Activated naive CD4-positive, alpha-beta T cell treated with anti-CD3 and anti-CD28 coated beads for 36 hours (primary cell): Measurements from ENCODE around the gene SEMA4F. TPM values are rescaled to one million over a fixed set of nuclear protein-coding genes. Genes with fewer than 3 reads are reported as not detected.

Experiments
- CTCF ChIA-PET: fragments of 350-600 bp; sonication (Branson Sonifier 250); formaldehyde crosslinking; loops from one replicate; lab custom pipeline; 2021; ENCODE audit warnings: antibody characterized with exemption; lab: Charles Lee
- DNase-seq: peaks from one replicate; pipeline ENCODE4 v3.0.0-alpha.2; 2020
- H3K27ac Mint-ChIP-seq: one replicate; pipeline ENCODE4 v1.8.0; 2021; ENCODE audit warnings: mild to moderate bottlenecking, mixed read lengths
- H3K27me3 Mint-ChIP-seq: one replicate; pipeline ENCODE4 v1.8.0; 2021; ENCODE audit warnings: low read depth, mixed read lengths
- H3K36me3 Mint-ChIP-seq: one replicate; pipeline ENCODE4 v1.8.0; 2021; ENCODE audit warnings: low read depth, mixed read lengths
- H3K4me1 Mint-ChIP-seq: one replicate; pipeline ENCODE4 v1.8.0; 2021; ENCODE audit warnings: low read depth, mixed read lengths
- H3K4me3 Mint-ChIP-seq: one replicate; pipeline ENCODE4 v1.8.0; 2021; ENCODE audit warnings: mild to moderate bottlenecking, moderate library complexity, mixed read lengths
- H3K9me3 Mint-ChIP-seq: one replicate; pipeline ENCODE4 v1.8.0; 2021; ENCODE audit warnings: mixed read lengths
- intact Hi-C: fragments of 100-400 bp; cut with micrococcal nuclease; formaldehyde crosslinking; loops from one replicate; pipeline ENCODE4 v1.15.1; 2023
- total RNA-seq, 2 experiments: library from RNA; stranded (reverse); gene quantifications; one replicate each; pipeline ENCODE4 v1.2.3, GENCODE V29; 2021

SEMA4F gene
- total RNA-seq, 2 experiments from 2014 or later, result 4.3 to 5.3 TPM

DNA sequence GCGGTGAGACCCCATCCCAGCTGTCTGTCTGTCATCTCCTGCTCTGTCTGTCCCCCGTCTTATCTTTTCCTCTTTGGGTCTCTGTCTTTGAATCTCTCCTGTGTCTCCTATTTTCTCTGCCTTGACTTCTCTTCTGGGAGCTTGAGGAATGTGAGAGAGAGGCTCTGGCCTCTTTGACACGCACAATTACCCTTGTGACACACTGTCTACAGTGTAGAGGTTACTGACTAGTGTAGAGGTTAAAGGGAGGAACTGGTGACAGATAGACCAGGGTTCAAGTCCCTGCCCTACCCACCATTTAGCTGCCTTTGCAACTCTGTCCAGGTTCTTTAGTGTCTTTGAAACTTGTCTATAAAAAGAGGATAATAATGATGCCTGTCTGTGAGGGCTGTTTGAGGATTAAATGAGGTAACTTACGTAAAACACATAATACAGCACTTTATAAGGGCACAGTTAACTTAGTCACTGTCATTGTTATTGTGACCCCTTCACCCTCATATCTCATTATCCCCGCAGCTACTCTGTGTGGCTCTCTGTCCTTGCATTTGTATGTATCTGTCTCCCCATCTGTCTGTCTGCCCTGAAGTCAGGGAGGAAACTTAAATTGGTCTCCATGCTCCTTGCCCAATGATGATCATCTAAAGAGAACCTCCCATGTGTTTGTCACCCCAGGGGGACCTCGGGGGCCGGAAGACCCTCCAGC, 19.9 kb downstream of the SEMA4F start:
- Mint-ChIP-seq H3K4me3 (no peak overlapping the region), H3K36me3 (peaks cover 12% of the 10 kb centered on the region), H3K27ac (no peak overlapping the region), H3K4me1 (no peaks in the 10 kb centered on the region), H3K27me3 (no peaks in the 10 kb centered on the region), H3K9me3 (no peaks in the 10 kb centered on the region)
- CTCF ChIA-PET, result no interaction called here
- no peak for DNase-seq
- intact Hi-C loops, result no loop called here

DNA sequence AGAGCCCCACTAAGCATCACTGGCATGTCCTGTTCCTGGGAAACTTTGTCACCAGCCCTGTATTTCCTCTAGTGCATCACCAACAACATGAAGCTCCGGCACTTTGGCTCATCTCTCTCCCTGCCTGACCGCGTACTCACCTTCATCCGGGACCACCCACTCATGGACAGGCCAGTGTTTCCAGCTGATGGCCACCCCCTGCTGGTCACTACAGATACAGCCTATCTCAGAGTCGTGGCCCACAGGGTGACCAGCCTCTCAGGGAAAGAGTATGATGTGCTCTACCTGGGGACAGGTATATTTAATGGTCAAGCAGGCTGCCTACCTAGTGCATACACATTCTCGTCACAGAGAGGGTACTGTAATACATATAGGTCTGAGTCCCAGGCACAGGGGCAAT, 21.0 kb downstream of the SEMA4F start:
- Mint-ChIP-seq H3K36me3 (peaks cover 13% of the 10 kb centered on the region), H3K9me3 (no peaks in the 10 kb centered on the region), H3K27me3 (no peaks in the 10 kb centered on the region), H3K4me1 (no peaks in the 10 kb centered on the region), H3K4me3 (no peak overlapping the region), H3K27ac (no peak overlapping the region)
- CTCF ChIA-PET, result interaction anchor here (1.1 to 1.3 kb wide), 2 partner anchors 38 to 90 kb away, joined by 3 to 4 read pairs; no protein-coding TSS in a partner anchor
- intact Hi-C loops, result no loop called here
- DNase-seq, result no peak

- Mint-ChIP-seq H3K4me1 (no peaks in the 10 kb centered on the region), H3K9me3 (no peaks in the 10 kb centered on the region), H3K36me3 (peaks cover 13% of the 10 kb centered on the region), H3K4me3 (no peak overlapping the region), H3K27me3 (no peaks in the 10 kb centered on the region), H3K27ac (no peak overlapping the region)
- DNase-seq, result no peak
- CTCF ChIA-PET, result no interaction called here
- intact Hi-C loops, result no loop called here
These were observed 22.3 kb downstream of the SEMA4F start for GRCh38 chr2:74676331-74676730.

DNA sequence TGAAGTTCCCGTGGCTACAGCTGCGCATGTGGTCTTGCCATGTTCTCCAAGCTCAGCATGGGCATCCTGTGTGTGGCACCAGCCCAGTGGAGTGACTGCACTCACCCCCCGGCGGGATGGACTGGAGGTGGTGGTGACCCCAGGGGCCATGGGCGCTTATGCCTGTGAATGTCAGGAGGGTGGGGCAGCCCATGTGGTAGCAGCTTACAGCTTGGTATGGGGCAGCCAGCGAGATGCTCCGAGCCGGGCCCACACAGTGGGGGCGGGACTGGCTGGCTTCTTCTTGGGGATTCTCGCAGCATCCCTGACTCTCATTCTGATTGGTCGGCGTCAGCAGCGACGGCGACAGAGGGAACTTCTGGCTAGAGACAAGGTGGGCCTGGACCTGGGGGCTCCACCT, 25.6 kb downstream of the SEMA4F start:
- Mint-ChIP-seq H3K27ac (no peak overlapping the region), H3K36me3 (peaks cover 10% of the 10 kb centered on the region)
- CTCF ChIA-PET, result interaction anchor here (0.6 kb wide), 1 partner anchor 72 kb away, joined by 4 read pairs; no protein-coding TSS in a partner anchor

GRCh38 chr2:74682501-74682900, 28.5 kb downstream of the SEMA4F start:
- intact Hi-C loops, result no loop called here

More for the DNA sequence above, 25.6 kb downstream of the SEMA4F start:
- DNase-seq, result no peak
- Mint-ChIP-seq H3K4me1 (no peaks in the 10 kb centered on the region), H3K4me3 (no peak overlapping the region), H3K27me3 (no peaks in the 10 kb centered on the region), H3K9me3 (no peaks in the 10 kb centered on the region)
- intact Hi-C loops, result no loop called here

GRCh38 chr2:74685408-74685807, 31.4 kb downstream of the SEMA4F start:
- CTCF ChIA-PET, result no interaction called here
- intact Hi-C loops, result no loop called here
- DNase-seq, result no peak

More at GRCh38 chr2:74682501-74682900, 28.5 kb downstream of the SEMA4F start:
- CTCF ChIA-PET, result no interaction called here
- Mint-ChIP-seq H3K27ac (no peak overlapping the region), H3K9me3 (no peaks in the 10 kb centered on the region), H3K4me1 (no peaks in the 10 kb centered on the region), H3K36me3 (peaks cover 2% of the 10 kb centered on the region), H3K27me3 (no peaks in the 10 kb centered on the region), H3K4me3 (no peak overlapping the region)
- no peak for DNase-seq

DNA sequence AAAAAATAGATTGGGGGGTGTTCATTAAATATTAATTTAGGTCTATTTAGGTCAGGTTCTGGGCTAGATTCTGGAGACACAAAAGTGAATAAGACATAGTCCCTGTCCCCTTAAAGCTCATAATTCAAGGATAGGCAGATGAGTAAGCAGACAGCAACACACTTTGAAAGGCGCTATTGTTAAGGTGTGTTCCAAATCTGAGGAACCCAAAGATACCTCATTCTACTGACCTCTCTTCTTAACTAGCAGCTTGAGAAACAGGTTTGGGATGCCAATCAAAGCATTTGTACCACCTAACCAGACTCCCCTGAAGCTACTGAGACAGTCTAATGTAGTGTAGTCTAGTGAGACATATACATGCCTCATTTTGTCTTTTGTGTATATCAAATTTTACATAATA, 34.8 kb downstream of the SEMA4F start:
- no peaks in the 10 kb centered on the region for H3K4me1 Mint-ChIP-seq
- H3K27me3 Mint-ChIP-seq, result no peaks in the 10 kb centered on the region
- DNase-seq, result no peak
- no peaks in the 10 kb centered on the region for H3K9me3 Mint-ChIP-seq
- H3K4me3 Mint-ChIP-seq, result no peak overlapping the region
- no peak overlapping the region for H3K27ac Mint-ChIP-seq
- intact Hi-C loops, result no loop called here
- H3K36me3 Mint-ChIP-seq, result no peaks in the 10 kb centered on the region
- CTCF ChIA-PET, result interaction anchor here (0.6 to 0.9 kb wide), 2 partner anchors 231 to 944 kb away, joined by 3 read pairs; no protein-coding TSS in a partner anchor

More at GRCh38 chr2:74685408-74685807, 31.4 kb downstream of the SEMA4F start:
- no peak overlapping the region for H3K4me3 Mint-ChIP-seq
- no peaks in the 10 kb centered on the region for H3K4me1 Mint-ChIP-seq
- H3K27ac Mint-ChIP-seq, result no peak overlapping the region
- no peaks in the 10 kb centered on the region for H3K27me3 Mint-ChIP-seq
- H3K9me3 Mint-ChIP-seq, result no peaks in the 10 kb centered on the region
- no peaks in the 10 kb centered on the region for H3K36me3 Mint-ChIP-seq

DNA sequence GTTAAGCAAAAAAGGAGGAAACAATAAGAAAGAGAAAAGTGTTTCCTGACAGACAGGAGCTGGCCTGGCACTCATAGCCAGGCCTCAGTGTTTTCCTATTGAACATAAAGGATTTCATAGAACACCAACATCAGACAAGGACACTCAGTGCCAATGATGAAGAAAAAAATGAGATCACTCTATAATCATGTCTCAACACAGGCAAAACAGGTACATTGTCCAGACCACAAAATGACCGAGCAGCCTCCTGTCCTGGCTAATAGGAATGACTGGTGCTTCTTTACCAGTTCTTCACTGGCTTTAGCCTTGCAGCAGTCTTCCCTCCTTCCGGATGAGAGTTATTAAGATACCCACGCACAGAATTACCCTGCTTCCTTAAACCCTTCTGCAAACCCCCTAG, 35.6 kb downstream of the SEMA4F start:
- H3K4me1 Mint-ChIP-seq, result no peaks in the 10 kb centered on the region
- no peaks in the 10 kb centered on the region for H3K36me3 Mint-ChIP-seq
- DNase-seq, result no peak
- intact Hi-C loops, result loop anchor here (1.0 to 5.0 kb wide), 3 partner anchors 26 to 713 kb away; no protein-coding TSS in a partner anchor
- no peak overlapping the region for H3K27ac Mint-ChIP-seq
- no peak overlapping the region for H3K4me3 Mint-ChIP-seq
- H3K9me3 Mint-ChIP-seq, result no peaks in the 10 kb centered on the region
- CTCF ChIA-PET, result no interaction called here
- no peaks in the 10 kb centered on the region for H3K27me3 Mint-ChIP-seq

- H3K4me1 Mint-ChIP-seq, result no peaks in the 10 kb centered on the region
- intact Hi-C loops, result loop anchor here (1.0 to 5.0 kb wide), 3 partner anchors 25 to 712 kb away; no protein-coding TSS in a partner anchor
- no peaks in the 10 kb centered on the region for H3K9me3 Mint-ChIP-seq
- CTCF ChIA-PET, result interaction anchor here (0.5 to 1.4 kb wide), 6 partner anchors 92 to 275 kb away, joined by 3 to 9 read pairs (median 3); no protein-coding TSS in a partner anchor
- peak; percentile 46 for DNase-seq
- H3K36me3 Mint-ChIP-seq, result no peaks in the 10 kb centered on the region
- no peak overlapping the region for H3K27ac Mint-ChIP-seq
- no peak overlapping the region for H3K4me3 Mint-ChIP-seq
- no peaks in the 10 kb centered on the region for H3K27me3 Mint-ChIP-seq
These were observed 36.5 kb downstream of the SEMA4F start for GRCh38 chr2:74690571-74690970.

GRCh38 chr2:74691929-74692328, 37.9 kb downstream of the SEMA4F start:
- intact Hi-C loops, result loop anchor here (5.0 kb wide), 1 partner anchor 710 kb away; no protein-coding TSS in a partner anchor
- H3K4me1 Mint-ChIP-seq, result no peaks in the 10 kb centered on the region
- no peak overlapping the region for H3K27ac Mint-ChIP-seq

GRCh38 chr2:74693213-74693612, 39.2 kb downstream of the SEMA4F start:
- no peaks in the 10 kb centered on the region for H3K27me3 Mint-ChIP-seq
- H3K4me3 Mint-ChIP-seq, result no peak overlapping the region
- CTCF ChIA-PET, result no interaction called here
- intact Hi-C loops, result loop anchor here (5.0 kb wide), 1 partner anchor 709 kb away; no protein-coding TSS in a partner anchor
- H3K27ac Mint-ChIP-seq, result no peak overlapping the region
- no peaks in the 10 kb centered on the region for H3K36me3 Mint-ChIP-seq
- no peak for DNase-seq
- H3K9me3 Mint-ChIP-seq, result no peaks in the 10 kb centered on the region
- H3K4me1 Mint-ChIP-seq, result no peaks in the 10 kb centered on the region

More at GRCh38 chr2:74691929-74692328, 37.9 kb downstream of the SEMA4F start:
- Mint-ChIP-seq H3K4me3 (no peak overlapping the region), H3K27me3 (no peaks in the 10 kb centered on the region), H3K36me3 (no peaks in the 10 kb centered on the region), H3K9me3 (no peaks in the 10 kb centered on the region)
- CTCF ChIA-PET, result interaction anchor here (1.4 kb wide), 1 partner anchor 185 kb away, joined by 9 read pairs; no protein-coding TSS in a partner anchor
- no peak for DNase-seq

DNA sequence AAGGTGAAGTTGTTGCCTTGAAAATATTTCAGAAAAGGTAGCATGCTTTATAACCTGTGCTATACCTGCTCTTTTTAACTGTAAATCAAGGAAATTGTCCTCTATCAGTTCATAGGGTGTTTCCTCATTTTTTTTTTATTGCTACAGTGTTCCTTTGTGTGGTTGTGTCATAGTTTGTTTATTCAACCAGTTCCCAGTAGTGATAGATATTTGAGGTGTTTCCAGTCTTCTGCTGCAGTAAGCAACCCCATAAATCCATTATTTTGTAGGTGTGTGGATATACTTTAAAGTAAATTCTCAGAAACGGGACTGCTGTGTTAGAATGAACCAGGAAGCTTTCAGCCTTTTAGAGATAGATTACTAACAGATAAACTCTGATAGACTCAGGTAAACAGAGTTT, 39.6 kb downstream of the SEMA4F start:
- H3K4me3 Mint-ChIP-seq, result no peak overlapping the region
- H3K4me1 Mint-ChIP-seq, result no peaks in the 10 kb centered on the region
- intact Hi-C loops, result loop anchor here (5.0 kb wide), 1 partner anchor 709 kb away; no protein-coding TSS in a partner anchor
- no peak for DNase-seq
- H3K36me3 Mint-ChIP-seq, result no peaks in the 10 kb centered on the region
- H3K27me3 Mint-ChIP-seq, result no peaks in the 10 kb centered on the region
- CTCF ChIA-PET, result interaction anchor here (0.9 to 1.5 kb wide), 2 partner anchors 20 to 183 kb away, joined by 4 to 5 read pairs; no protein-coding TSS in a partner anchor
- H3K9me3 Mint-ChIP-seq, result no peaks in the 10 kb centered on the region
- H3K27ac Mint-ChIP-seq, result no peak overlapping the region
